ENCODE measurements around the gene MTERF4.

Gene MTERF4, protein sequence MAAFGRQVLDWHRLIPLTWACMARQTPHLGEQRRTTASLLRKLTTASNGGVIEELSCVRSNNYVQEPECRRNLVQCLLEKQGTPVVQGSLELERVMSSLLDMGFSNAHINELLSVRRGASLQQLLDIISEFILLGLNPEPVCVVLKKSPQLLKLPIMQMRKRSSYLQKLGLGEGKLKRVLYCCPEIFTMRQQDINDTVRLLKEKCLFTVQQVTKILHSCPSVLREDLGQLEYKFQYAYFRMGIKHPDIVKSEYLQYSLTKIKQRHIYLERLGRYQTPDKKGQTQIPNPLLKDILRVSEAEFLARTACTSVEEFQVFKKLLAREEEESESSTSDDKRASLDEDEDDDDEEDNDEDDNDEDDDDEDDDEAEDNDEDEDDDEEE

DNA sequence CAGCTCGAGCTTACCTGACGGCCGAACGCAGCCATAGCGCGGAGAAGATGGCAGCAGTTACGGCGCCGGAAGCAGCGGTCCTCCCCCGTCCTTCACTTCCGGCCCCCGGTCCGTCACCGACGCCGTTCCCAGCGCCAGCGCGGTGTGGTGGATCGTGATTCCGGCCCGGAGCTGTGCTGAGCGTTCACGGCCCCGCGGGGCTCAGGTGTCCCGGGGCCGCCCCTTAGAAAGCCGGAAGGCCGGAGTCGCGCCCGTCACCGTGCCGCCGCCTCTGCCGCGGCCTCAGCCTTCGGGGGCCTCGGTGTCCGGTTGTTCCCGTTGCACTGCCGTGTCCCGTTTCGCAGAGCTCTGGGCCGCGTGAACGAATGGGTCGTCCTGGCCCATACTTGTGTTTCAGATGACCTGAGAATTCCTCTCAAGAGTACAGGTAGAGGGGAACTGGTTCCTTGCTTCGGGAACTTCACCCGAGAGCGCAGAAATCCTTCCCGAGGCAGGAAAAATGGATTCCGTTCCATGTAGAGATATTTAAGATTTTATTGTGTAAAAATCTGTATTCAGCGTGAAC lies at the start of gene MTERF4:
Gene MTERF4, minus strand, starts transcription at position 49 of the 565 bp plus-strand sequence. Its CDS starts 14 bp downstream, at position 35.
- DNase-seq (ENCODE audit: low read depth in 2 of 2, low spot score in 1 of 2), result peak; percentile 69 to 72

- DNase-seq (ENCODE audit: low read depth in 2 of 2, low spot score in 1 of 2), result no peak
Observed at GRCh38 chr2:241150660-241151530, 48.8 kb upstream of the MTERF4 start.

- peak; percentile 75 to 90 for DNase-seq (ENCODE audit: low read depth in 2 of 2, low spot score in 1 of 2)
Observed at GRCh38 chr2:241149925-241150659, 48.0 kb upstream of the MTERF4 start, which contains the start of gene PPP1R7. Gene PPP1R7, plus strand, starts transcription at chr2:241150467. Its CDS starts 29 bp downstream, at chr2:241150496.

- no peak for DNase-seq (ENCODE audit: low read depth in 2 of 2, low spot score in 1 of 2)
Observed at GRCh38 chr2:241149675-241149924, 47.5 kb upstream of the MTERF4 start.

- peak; percentile 84 to 89 for DNase-seq (ENCODE audit: low read depth in 2 of 2, low spot score in 1 of 2)
Observed at GRCh38 chr2:241148891-241149674, 47.0 kb upstream of the MTERF4 start, which contains the start of gene PASK. Gene PASK, minus strand, starts transcription at chr2:241149472. Its CDS starts 6,440 bp downstream, at chr2:241143032.

DNA sequence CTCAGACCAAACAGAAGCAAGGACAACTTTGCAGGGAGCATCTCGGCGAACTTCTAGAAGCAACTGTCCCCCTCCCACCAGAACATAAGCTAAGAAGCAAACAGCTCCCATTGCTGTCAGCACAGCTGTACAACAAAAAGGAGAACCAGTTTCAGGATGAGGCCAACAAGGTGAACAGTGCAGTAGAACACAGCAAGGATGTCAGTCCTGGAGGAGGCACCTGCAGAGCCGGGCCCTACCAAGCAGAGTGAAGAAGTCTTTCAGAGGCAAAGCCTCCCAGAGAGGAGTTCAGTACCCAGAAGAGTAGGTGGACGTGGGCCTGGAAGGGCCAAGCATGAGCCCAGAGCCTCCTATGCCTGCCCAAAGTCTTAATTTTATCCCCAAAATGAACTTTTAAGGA lies 46.2 kb upstream of the MTERF4 start:
- no peak for DNase-seq (ENCODE audit: low read depth in 2 of 2, low spot score in 1 of 2)

DNA sequence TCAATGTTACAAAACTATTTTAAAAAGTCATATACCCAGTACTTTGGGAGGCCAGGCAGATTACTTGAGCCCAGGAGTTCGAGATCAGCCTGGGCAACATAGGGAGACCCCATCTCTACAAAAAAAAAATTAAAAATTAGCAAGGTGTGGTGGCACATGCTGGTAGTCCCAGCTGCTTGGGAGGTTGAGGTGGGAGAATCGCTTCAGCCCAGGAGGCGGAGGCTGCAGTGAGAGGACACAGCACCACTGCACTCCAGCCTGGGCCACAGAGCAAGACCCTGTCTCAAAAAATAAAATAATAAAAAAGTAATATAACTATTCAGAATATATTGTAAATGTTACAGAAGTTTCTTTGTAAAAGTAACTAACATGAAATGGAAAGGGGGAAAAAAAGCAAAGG lies 45.2 kb upstream of the MTERF4 start:
- no peak for DNase-seq (ENCODE audit: low read depth in 2 of 2, low spot score in 1 of 2)

- no peak for DNase-seq (ENCODE audit: low read depth in 2 of 2, low spot score in 1 of 2)
Observed at GRCh38 chr2:241146286-241146685, 44.2 kb upstream of the MTERF4 start.

DNA sequence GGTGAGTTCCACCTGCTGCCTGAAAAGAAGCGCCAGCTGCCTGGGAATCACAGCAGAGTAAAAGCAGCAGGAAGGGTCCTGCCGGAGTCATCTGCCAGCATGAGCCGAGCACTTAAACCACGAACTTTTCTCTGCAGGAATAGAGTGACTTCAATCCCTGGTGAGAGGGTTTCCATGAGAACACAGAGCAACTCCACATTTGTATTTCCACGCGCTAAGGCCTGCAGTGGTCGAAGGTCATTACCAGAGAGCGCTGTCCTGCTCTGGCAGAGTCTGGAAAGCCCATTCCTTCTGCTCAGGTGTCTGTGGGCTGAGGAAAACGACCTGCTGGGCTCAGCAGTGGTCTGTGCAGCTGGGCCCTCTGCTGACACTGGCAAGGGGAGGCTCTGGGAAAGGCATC lies 40.5 kb upstream of the MTERF4 start:
- DNase-seq (ENCODE audit: low read depth in 2 of 2, low spot score in 1 of 2), result no peak

DNA sequence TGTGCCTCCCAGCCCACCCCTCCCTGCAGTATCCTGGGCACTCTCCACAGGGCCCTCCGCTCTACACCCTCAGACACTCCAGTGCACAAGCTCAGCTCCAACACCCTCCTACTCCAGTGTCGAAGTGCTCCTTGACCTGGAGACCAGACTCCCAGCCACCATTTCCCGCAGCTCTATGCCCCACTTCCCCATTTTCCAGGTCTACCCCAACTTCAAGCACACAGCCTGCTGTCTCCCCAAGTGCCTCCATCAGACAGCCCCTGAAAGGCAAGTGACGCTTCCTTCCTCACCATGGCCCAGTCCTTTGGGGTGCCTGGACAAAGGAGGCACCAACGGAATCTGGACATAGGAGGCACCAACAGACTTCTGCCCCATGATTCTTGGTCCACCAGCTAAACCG lies 40.0 kb upstream of the MTERF4 start:
- no peak for DNase-seq (ENCODE audit: low read depth in 2 of 2, low spot score in 1 of 2)

- no peak for DNase-seq (ENCODE audit: low read depth in 2 of 2, low spot score in 1 of 2)
Observed at GRCh38 chr2:241141214-241141770, 39.2 kb upstream of the MTERF4 start.

GRCh38 chr2:241140445-241140840 lies 38.4 kb upstream of the MTERF4 start:
- DNase-seq (ENCODE audit: low read depth in 2 of 2, low spot score in 1 of 2), result no peak

DNA sequence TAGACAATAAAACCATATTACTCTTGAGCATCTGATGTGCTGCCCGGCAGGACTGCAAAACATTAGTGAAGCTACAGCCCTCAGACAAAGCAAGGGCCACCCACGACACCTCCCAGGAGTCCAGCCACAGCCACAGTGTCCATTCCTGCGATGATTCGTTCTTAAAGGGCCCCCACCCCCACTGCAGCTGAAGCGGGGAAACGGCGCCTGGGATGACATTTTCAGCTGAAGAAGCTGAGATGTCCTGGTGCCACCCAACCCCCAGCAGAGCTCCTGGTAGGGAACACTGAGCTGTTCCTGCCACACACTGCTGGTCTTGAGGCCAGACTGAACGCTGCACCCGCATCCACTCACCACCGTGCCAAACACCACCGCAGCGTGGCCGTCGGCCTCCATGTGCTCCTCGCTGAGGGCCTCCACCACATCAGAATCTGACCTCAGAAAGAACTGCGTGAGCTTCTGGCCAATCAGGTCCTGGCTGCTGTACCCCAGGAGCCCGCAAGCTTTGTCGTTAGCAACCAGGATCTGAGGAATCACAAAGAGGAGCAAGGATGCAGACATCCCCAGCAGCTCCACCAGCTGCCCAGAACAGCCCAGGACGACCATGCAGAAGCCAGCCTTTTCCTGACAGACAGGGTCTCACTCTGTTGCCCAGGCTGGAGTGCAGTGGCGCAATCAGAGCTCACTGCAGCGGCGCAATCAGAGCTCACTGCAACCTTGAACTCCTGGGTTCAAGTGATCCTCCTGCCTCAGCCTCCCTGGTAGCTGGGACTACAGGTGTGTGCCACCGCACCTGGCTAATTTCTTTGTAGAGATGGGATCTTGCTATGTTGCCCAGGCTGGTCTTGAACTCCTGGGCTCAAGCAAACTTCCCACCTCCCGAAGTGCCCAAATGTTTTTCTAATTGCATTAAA lies 37.7 kb upstream of the MTERF4 start:
- DNase-seq (ENCODE audit: low read depth in 2 of 2, low spot score in 1 of 2), result no peak

- DNase-seq (ENCODE audit: low read depth in 2 of 2, low spot score in 1 of 2), result no peak
Observed at GRCh38 chr2:241138471-241138870, 36.4 kb upstream of the MTERF4 start.

DNA sequence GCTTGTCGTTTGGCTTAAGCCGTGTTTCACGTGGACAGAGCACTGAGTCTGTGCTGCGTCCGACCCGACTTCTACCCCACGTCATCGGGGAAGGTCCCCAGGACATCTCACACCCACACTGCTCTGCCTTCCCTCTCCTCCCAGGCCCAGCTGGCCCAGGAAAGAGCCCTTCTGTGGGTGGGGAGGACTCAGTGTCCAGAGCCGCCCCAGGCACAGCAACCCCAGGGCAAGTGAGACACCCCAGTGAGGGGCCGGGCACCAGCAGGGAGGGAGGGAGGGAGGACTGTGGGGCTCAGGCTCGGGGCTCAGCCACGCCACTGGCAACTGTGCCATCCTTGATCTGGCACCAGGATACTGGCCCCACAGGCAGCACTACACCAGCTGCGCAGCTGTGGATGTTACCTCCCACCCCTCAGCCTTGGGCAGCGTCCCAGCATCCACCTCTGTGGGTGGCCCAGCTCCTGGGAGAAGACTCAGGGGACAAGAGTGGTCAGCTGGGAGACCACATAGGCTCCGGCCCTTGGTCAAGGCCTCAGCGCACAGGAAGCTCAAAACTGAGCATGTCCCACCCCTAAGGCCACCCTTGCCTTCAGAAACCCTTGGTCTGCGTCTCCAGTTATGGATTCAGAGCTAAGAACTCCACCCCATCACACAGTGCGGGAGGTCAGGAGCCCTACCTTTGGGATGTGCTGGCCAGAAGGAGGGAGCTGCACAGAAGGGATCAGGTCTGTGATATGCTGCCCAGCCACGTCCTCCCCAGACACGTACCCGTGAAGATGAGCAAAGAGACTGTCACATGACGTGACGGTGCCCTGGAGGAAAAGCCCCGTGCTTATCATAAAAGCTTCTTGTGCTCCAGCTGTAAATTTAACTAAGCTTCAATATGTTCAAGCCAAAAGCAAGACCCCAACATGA lies 35.4 kb upstream of the MTERF4 start:
- no peak for DNase-seq (ENCODE audit: low read depth in 2 of 2, low spot score in 1 of 2)

DNA sequence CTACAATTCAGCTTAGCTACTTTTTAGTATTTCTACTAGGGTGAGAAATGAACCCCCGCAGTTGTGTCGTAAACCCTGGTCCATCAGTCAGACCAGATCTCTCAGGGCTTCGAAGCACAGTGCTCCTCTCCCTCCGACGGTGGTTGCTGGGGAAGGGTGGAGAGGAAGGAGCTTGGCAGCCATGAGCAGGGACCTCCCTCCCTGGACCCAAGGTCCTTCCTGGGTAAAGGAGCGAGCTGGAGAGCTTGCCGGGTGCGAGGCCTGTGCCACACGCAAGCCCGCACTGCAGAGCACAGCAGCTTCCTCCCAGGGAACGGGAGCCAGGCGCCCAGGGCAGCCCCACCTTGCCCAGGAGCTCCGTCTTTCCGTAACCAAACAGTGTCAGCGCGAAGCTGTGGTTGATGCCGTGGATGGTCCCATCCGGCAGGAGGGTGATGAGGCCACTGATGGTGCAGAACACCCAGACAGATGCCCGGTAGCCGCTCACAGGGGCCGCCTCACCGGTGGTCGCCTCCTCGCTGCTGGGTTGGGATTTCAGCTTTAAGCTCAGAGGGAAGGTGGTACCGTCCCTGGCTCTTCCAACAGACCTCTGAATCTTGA lies 34.7 kb upstream of the MTERF4 start:
- no peak for DNase-seq (ENCODE audit: low read depth in 2 of 2, low spot score in 1 of 2)

GRCh38 chr2:241136191-241136590 lies 34.1 kb upstream of the MTERF4 start:
- DNase-seq (ENCODE audit: low read depth in 2 of 2, low spot score in 1 of 2), result no peak

GRCh38 chr2:241135737-241136136 lies 33.6 kb upstream of the MTERF4 start:
- DNase-seq (ENCODE audit: low read depth in 2 of 2, low spot score in 1 of 2), result no peak
